Activated gamma-delta T cell (primary cell): ENCODE data around the gene GOLGA8N.
"Not testable (repeated sequence)": the region's sequence is repeated elsewhere in the genome, so short reads cannot be mapped to it uniquely, and the experiment has no call there.

Experiments
- DNase-seq: peaks from one replicate; lab custom pipeline; 2025; lab: John Stamatoyannopoulos, UW
- total RNA-seq, 2 donors: gene quantifications; one replicate each; lab custom pipeline; 2026; lab: John Stamatoyannopoulos, UW

The GOLGA8N gene
- total RNA-seq: 2.8 to 11.1 reads per million in 2 donors

GRCh38 chr15:32593151-32593550 is at the start of gene GOLGA8N:
GOLGA8N (plus strand) TSS chr15:32593456.
- DNase-seq: not testable (repeated sequence)

GRCh38 chr15:32543456-32543855 is 49.8 kb upstream of the GOLGA8N start:
- not testable (repeated sequence) for DNase-seq

GRCh38 chr15:32545129-32545528 is 48.1 kb upstream of the GOLGA8N start:
- DNase-seq: not testable (repeated sequence)

GRCh38 chr15:32554587-32554986 is 38.7 kb upstream of the GOLGA8N start:
- not testable (repeated sequence) for DNase-seq

GRCh38 chr15:32562198-32562597 is 31.1 kb upstream of the GOLGA8N start:
- DNase-seq: not testable (repeated sequence)

- not testable (repeated sequence) for DNase-seq
Measured at GRCh38 chr15:32568988-32569387, 24.3 kb upstream of the GOLGA8N start.

GRCh38 chr15:32578482-32578881 is 14.8 kb upstream of the GOLGA8N start:
- DNase-seq: not testable (repeated sequence)

- DNase-seq: not testable (repeated sequence)
Measured at GRCh38 chr15:32585844-32586243, 7.4 kb upstream of the GOLGA8N start.

GRCh38 chr15:32609518-32609917 is 16.3 kb downstream of the GOLGA8N start:
- DNase-seq: not testable (repeated sequence)

GRCh38 chr15:32610719-32611118 is 17.5 kb downstream of the GOLGA8N start:
- not testable (repeated sequence) for DNase-seq

GRCh38 chr15:32614712-32615050 is 21.4 kb downstream of the GOLGA8N start:
- DNase-seq: not testable (repeated sequence)

- DNase-seq: not testable (repeated sequence)
Measured at GRCh38 chr15:32615051-32615870, 22.0 kb downstream of the GOLGA8N start, which contains the start of gene ARHGAP11A. ARHGAP11A (plus strand) TSS chr15:32615504; CDS start chr15:32616212, 708 bp downstream.

- DNase-seq: not testable (repeated sequence)
Measured at GRCh38 chr15:32615871-32616426, 22.7 kb downstream of the GOLGA8N start.

GRCh38 chr15:32636410-32636809 is 43.2 kb downstream of the GOLGA8N start:
- DNase-seq: no peak

GRCh38 chr15:32636908-32637567 is 43.8 kb downstream of the GOLGA8N start:
- DNase-seq: no peak

- DNase-seq: no peak
Measured at GRCh38 chr15:32637704-32638103, 44.4 kb downstream of the GOLGA8N start.

- no peak for DNase-seq
Measured at GRCh38 chr15:32641517-32642059, 48.3 kb downstream of the GOLGA8N start, which contains the start of gene SCG5. SCG5 (plus strand) TSS chr15:32641710; CDS start chr15:32643593, 1,883 bp downstream.

- DNase-seq: no peak
Measured at GRCh38 chr15:32642667-32643435, 49.6 kb downstream of the GOLGA8N start.

- DNase-seq: no peak
Measured at GRCh38 chr15:32643907-32644445, 50.7 kb downstream of the GOLGA8N start.

- no peak for DNase-seq
Measured at GRCh38 chr15:32646291-32646690, 53.0 kb downstream of the GOLGA8N start.

- no peak for DNase-seq
Measured at GRCh38 chr15:32649342-32649741, 56.1 kb downstream of the GOLGA8N start.
